SKM-1 (cell line): ENCODE measurements around the gene TTBK1.

Source experiments
- DNase-seq: peaks from one replicate; lab custom pipeline; 2025; ENCODE audit not compliant: unreplicated experiment; lab: John Stamatoyannopoulos, UW

Gene TTBK1

DNA sequence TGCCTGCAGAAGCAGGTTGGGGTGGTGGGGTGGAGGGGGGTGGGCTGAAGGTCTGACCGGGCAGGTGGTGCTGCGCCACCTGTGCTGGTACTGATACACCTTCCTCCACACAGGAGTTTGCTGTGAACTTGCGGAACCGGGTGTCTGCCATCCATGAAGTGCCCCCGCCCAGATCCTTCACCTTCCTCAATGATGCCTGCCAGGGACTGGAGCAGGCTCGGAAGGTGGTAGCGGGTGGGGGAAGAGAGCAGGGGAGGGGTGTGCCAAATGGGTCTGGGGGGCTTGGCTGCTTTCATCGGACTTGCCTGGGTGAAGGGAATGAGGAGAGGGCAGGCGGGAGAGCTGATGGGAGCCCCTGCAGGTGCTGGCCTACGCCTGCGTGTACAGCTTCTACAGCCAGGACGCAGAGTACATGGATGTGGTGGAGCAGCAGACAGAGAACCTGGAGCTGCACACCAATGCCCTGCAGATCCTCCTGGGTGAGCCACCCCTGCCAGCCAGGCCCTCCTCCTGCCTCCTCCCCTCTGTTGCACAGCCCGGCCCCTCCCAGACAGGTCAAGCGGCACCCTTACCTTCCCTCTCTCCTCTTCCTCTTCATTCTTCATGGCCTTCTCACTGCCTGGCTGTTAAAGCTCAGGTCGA lies 20.7 kb upstream of the TTBK1 start:
- DNase-seq = no peak

DNA sequence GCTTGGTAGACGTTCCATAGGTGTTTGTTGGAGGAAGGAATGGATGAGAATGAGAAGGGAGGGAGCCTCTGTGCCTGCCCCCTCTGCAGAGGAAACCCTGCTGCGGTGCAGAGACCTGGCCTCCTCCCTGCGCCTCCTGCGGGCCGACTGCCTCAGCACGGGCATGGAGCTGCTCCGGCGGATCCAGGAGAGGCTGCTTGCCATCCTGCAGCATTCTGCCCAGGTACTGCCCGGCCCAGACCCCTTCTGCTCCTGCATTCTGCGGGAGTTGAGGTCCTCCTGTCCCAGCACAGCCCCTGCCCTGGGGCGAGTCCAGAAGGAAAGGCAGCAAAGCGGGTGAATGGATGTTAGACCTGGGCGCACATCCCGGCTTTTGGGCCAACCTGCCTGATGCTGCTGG lies 20.1 kb upstream of the TTBK1 start:
- no peak for DNase-seq

DNA sequence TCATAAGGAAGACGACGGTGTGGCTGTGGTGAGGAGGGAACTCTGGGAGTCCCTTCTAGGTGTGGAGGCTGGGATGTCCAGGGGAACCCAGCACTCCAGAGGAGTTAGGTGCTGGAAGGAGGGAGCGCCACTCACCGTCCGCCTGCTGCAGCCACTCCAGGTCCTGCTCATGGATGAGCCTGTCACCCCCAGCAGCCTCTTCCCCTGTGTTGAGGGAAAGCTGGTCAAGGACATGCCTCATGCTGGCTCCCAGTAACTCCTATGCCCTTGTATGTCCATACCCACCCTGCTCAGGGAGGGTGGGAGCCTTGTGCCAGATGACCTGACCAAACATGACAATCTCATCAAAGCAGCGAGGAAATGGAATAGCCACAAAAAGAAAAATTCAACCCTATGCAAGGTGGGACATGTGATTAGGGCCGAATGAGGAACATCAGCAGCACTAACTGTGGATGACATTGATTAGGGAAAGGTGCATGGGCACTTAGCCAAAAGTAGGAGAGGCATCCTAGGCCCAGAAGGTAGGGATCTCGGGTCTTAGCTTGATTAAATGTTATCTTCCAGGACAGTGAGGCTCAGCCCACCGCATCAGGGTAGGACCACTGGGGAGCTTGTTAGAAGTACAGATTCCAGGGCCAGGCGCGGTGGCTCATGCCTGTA lies 17.0 kb upstream of the TTBK1 start:
- DNase-seq = no peak

DNA sequence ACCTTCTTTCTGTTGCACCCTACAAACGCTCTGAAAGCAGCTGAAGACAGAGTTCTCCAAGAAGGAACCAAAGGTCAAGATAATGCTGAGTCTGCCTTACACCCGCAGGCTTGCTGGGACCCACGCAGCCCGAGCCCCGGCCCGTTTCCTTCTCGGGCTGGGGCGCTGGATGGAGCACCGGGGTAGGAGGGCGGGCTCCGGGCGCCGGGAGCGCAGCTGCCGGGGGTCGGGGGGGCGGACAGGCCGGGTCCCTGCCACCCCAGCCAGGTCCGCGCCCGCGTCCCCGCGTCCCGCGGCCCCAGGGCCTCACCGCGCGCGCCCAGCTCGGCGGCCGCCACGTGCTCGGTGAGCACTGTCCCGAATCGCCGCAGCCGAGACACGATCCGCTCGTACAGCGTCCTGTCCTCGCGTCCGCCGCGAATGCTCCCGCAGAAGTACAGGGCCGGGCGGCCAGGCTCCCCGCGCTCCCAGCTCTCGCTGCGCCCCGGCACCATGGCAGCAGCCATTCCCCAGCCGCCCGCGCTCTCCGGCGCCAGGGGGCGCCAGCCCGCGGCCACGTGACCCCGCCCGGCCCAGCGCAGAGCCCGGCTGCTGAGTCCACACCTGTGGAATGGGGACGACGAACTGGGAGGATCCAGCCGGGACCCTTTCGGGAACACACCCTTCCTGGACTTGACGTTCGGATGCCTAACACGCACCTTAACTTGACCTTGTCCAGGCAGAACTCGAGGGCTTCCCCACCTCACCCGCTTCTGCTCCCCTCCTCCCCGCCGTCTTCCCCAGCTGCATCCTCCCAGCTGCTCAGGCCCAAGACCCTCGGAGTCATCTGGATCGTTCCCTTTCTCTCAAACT lies 14.1 kb upstream of the TTBK1 start, which contains the start of gene DNPH1:
Gene DNPH1, minus strand, starts transcription at position 531 of the 852 bp plus-strand sequence. Its CDS starts 25 bp downstream, at position 506.
- peak; percentile 22 for DNase-seq

DNA sequence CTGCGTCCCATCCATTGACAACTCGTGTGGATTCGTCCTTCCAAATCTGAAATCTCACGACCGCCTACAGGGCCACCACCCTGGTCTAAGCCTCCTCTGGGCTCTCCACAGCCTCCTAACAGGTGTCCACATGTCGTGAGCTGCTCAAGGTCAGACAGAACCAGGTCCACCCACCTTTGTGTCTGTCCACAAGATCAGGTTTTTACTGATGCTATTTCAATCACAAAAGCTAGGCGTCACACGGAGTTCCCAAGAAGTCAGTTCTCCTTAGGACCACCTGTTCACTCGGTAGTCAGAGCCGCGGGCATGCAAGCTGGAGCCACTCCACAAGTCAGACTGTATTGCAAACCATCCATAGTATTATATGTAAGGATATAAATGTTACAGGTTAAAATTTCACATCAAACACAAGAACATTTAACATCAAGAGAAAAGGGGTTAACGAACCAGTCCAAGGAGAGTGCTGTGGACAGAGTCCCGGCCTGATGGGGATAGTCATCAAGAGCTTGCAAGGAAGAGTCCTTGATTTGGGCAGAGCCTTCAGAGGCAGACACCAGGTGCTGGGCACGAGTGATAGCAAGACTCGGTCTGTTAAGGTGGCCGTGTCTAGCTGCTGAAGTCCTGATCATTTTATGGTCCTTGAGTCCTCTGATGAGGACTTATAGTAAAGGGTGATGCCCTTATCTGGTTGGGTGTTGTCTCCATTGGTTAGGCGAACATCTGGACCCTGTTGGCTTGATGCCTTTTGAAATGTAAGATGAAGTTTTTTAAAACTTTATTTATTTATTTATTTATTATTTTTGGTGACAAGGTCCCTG lies 13.3 kb upstream of the TTBK1 start:
- no peak for DNase-seq

DNA sequence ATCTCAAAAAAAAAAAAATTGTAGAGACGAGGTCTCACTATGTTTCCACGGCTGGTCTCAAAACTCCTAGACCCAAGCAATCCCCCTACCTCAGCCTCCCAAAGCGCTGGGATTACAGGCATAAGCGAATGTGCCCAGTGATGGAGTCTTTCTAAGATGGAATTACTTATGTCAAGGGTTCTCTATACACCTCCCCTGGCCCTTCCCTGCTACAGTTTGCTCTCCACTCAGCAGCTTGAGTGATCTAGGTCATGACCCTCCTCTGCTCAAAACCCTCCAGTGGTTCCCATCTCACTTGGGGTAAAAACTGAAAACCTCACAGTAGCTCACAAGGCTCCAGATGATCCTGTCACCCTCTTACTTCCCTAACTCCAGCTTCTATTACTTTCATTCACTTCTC lies 12.2 kb upstream of the TTBK1 start:
- no peak for DNase-seq

DNA sequence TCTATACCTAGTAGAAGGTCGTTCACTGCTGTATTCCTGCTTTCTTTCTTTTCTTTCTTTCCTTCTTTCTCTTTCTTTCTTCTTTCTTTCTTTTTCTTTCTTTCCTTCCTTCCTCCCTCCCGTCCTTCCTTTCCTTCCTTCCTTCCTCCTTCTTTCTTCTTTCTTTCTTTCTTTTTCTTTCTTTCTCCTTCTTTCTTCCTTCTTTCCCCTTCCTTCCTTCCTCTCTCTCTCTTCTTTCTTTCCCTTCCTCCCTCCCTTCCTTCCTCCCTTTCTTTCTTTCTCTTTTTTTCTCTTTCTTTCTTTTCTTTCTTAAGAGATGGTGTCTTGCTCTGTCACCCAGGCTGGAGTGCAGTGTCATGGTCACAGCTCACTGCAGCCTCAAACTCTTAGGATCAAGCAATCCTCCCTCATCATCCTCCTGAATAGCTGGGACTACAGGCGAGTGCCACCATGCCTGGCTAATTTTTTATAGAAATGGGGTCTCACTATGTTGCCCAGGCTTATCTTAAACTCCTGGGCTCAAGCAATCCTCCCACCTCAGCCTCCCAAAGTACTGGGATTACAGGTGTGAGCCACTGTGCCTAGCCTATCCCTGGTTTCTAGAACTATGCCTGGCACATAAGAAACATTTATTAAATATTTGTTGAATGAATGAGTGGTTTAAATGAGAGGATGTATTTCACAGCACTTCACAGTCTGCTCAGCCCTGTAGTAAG lies 11.4 kb upstream of the TTBK1 start:
- DNase-seq = no peak

DNA sequence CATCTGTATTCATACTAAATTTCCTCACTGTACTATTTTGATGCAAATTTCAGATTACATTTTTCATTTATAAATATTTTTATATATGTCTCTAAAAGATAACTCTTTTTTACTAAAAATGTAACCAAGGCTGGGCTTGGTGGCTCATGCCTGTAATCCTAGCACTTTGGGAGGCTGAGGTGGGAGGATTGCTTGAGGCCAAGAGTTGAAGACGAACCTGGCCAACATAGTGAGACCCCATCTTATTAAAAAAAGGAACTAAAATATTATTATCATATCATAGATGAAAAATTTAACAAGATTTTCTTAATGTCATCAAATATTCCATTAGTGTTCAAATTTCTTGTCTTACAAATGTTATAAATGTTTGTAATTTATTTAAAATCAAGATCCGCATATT lies 7.4 kb upstream of the TTBK1 start:
- DNase-seq = no peak

DNA sequence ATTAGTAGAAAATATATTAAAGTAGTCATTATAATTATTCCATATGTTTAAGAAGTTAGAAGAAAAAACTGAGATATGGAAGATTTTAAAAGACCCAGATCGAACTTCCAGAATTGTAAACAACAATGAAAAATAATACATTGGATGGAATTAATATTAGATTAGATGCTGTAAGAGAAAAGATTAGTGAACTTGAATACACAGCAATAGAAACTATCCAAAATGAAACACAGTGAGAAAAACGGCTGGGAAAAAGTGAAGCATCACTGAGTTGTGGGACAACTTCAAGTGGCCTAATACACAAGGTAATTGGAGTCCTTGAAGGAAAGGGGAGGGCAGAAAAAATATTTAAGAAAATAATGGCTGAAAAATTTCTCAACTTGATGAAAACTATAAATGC lies 4.2 kb upstream of the TTBK1 start:
- no peak for DNase-seq

DNA sequence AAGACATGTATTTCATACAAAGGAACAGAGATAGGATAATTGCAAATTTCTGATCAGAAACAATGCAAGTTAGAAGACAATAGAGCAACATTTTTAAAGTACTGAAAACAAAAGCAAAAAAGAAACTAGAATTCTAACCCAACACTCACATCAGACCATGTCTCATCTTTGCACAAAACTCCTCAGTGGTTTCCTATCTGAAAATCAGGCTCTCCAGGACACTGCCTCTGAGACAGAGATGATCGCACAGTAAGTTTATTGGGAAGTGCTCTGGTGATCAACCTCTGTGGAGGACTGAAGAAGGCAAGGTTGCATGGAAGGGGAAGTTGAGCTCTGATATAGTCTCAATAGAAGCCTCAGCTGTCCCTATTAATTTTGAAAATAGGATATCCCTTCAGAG lies 2.3 kb upstream of the TTBK1 start:
- DNase-seq = no peak

DNA sequence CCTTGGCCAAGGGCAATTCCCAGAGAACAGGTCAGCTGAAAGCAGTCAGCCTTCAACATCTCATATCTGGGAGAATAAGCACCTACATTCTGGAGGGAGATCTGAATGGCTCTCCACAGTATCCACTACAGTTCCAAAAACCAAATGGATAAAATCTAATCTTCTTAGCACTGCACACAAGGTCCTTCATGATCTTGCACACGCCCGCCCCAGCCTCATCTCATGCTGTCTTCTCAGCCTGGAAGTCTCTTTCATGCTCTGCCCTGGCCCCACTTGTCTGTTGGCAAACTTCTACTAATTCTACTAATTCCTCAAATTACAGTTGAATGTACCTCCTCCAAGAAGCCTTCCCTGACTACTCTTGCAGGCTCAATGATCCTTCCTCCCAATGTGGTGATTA lies 1.8 kb upstream of the TTBK1 start:
- DNase-seq = no peak

DNA sequence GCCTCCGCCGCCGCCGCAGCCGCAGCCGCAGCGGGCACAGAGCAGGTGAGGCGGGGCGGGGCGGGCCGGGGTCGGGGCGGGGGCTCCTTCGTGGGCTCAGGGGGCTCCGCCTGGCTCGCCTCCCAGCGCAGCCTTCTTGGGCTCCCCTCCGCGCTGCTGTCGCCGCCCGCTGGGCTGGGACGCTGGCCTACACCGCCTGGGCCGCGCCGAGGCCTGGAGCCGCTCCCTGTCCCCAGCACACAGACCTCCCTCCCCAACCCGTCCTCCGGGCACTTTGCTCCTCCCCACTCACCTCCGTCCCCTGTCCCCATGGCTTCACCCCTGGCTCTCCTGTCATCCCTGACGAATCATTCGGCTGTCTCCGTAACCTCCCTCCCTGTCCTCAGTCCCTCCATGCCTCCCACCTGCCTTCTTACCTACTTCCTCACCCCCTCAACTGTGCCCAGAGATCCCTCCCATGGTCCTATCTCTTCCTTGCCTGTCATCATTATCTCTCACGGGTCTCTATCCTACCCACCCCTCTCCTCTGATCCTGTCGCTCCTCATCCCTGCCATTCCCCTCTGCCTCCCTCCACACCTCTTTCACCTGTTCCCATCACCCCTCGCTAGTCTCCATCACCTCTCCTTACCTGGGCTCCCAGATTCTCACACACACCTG lies 512 bp downstream of the TTBK1 start:
- DNase-seq = no peak

DNA sequence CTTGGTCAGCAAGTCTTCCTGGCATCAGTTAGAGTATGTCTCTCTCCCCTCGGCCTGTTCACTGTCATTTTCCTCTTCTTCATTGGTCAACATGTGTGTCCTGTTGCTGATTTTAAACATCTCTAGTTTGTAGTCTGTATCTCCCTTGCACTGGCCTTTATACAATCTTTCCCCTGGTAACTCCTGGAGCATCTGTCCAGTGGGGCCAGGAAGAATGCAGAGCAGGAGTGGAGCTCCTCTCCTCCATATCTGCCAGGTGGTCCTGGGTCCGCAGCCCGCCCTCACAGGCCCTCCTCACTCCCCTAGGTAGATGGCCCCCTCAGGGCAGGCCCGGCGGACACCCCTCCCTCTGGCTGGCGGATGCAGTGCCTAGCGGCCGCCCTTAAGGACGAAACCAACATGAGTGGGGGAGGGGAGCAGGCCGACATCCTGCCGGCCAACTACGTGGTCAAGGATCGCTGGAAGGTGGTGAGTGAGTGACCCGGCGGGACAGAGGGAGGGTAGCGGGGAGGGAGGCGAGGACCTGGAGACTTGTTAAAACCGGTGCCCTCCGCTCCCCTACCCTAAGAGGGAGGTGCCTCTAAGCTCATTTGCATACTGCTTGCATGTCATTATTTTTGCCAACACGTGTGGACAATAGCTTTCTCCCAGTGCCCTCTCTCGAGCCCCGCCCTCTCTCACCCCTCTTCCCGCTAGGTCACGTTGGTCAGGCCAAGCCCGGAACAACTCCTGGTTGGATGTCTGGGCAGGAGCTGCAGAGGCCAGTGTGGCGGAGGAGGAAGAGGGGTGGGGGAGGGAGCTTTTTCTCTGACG lies 3.2 kb downstream of the TTBK1 start:
- DNase-seq = no peak

DNA sequence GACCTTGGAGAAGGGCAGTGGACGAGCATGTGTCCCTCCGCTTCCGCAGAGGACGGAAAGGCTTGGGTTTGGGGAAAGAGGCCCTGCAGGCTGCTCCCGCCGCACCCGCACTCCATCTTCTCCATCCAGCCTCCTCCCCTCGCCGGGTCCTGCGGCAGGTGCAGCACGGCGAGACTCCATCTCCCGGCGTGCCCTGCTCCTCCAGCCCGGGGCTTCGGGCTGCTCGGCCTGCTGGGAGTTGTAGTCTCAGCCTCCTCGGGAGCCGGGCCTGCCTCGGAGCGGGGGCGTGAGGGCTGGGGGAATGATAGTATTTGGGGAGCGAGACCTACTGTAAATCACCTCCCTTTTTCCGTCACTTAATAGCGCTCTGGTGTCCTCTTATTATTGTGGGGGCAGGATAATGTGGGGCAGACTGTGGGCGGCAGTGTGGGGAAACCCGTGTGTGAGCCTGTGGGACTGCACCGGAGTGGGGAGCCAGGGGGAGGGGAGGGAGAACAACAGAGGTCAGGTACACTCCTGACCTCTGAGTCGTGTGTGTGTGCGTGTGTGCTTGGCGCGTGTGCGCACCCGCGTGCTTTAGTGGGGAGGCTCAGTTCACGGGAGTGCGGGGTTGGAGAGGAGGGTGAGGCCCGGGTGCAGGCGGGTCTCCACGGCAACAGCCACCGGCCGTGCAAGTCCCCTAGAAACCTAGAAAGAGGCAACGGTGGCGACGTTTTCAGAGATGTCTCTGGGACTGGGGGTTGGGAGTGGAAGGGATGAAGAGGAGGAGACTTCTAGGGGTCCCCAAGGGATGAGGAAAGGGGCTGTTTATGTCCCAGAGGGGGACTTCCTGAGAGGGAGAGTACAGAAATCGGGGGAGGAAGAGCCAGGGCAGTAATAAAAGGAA lies 4.1 kb downstream of the TTBK1 start:
- no peak for DNase-seq

DNA sequence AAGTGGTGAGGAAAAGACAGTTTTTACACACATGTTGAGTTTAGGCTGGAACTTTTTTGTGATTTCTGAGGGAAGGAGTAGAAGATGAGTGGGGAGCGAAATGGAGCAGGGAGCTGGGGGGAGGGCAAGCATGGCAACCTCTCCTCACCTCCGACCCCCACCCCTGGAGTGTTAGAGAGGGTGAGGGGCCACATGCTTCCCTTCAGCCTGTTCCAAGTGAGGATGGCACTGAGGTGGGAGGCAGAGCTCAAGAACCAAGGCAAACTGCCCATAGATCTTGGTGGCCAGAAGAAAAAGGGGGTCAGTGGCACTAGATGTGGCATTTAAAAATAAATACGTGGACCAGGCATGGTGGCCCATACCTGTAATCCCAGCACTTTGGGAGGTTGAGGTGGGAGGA lies 4.8 kb downstream of the TTBK1 start:
- no peak for DNase-seq

DNA sequence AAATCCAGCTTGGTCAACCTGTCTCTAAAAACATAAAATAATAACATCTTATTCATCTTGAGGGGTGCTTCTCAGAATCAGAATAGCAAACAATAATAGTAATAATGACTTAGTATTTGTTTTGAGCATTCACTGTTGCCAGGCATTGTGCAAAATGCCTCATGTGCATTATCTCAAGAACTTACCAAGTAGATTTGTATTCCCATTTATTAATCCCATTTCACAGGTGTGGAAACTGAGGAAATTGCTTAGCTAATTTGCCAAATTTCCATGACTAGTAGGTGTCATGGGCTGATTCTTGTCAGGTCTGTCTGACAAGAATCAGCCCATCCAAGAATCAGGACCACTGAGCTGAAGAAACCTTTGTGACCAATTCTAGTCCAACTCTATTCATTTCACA lies 5.5 kb downstream of the TTBK1 start:
- DNase-seq = no peak

DNA sequence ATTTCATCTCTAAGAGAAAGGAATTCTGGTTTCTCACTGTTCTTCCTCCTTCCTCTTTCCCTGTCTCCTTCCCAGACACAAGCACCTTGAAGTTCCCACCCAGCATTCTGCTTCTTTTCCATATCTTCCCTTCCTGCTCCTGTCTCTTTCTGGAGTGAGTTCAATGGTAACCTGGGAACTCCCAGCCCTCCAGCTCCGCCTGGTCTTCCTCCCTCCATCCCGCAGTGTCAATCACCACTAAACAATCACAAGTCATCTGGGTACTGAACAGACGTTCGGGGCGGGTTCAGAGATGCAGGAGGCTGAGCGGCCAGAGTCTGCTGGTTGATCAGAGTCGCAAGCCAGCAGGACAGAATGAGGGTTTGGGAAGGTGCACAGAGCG lies 7.7 kb downstream of the TTBK1 start:
- no peak for DNase-seq

DNA sequence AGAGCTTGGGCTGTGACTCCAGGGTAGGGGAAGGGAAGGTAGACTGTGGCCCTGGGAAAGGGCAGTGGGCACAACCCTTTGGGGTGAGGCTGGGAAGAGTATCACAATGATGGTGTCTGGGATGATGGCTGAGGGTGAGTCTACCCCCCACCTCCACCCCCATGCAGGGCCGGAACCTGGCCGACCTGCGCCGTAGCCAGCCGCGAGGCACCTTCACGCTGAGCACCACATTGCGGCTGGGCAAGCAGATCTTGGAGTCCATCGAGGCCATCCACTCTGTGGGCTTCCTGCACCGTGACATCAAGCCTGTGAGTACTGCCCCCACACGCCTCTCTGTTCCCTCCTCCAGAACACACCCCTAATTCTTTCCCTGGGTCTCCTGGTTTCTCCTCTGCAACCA lies 10.1 kb downstream of the TTBK1 start:
- no peak for DNase-seq
